Mesenchymal stem cell (in vitro differentiated cells and primary cell): ENCODE data around the gene PRRG2.
A peak's percentile ranks its signal among the peaks of the same experiment; 100 is the strongest.

Source experiments
- DNase-seq: peaks from one replicate; pipeline ENCODE4 v3.0.0-alpha.2; 2013
- H2AFZ ChIP-seq: one replicate; pipeline ENCODE4 v1.6.1; 2013; ENCODE audit warnings: low read depth, mild to moderate bottlenecking, control low read depth, inconsistent platforms, low read length, moderate library complexity
- H2AK5ac ChIP-seq: 2 replicates; pipeline ENCODE4 v1.6.1; 2013; ENCODE audit warnings: low read length, moderate library complexity, mild to moderate bottlenecking, inconsistent platforms; ENCODE audit not compliant: severe bottlenecking
- H2BK120ac ChIP-seq: one replicate; pipeline ENCODE4 v1.6.1; 2013; ENCODE audit warnings: low read depth, mild to moderate bottlenecking, inconsistent platforms, low read length, moderate library complexity
- H2BK12ac ChIP-seq, 2 experiments: one replicate each; pipeline ENCODE4 v1.6.1; 2013; ENCODE audit warnings: inconsistent platforms in 2 of 2, low read length in 2 of 2, mild to moderate bottlenecking in 2 of 2, moderate library complexity in 2 of 2, control low read depth in 1 of 2
- H2BK15ac ChIP-seq: one replicate; pipeline ENCODE4 v1.6.1; 2013; ENCODE audit warnings: mild to moderate bottlenecking, low read depth, inconsistent platforms; ENCODE audit not compliant: poor library complexity, severe bottlenecking
- H2BK5ac ChIP-seq: 2 replicates; pipeline ENCODE4 v1.6.1; 2013; ENCODE audit warnings: low read depth, mild to moderate bottlenecking, low read length, control low read depth, inconsistent platforms; ENCODE audit not compliant: poor library complexity, severe bottlenecking
- H3K14ac ChIP-seq, 2 experiments: one replicate each; pipeline ENCODE4 v1.6.1; 2013; ENCODE audit warnings: inconsistent platforms in 2 of 2, low read length in 2 of 2, control low read depth in 1 of 2, mild to moderate bottlenecking in 1 of 2, moderate library complexity in 1 of 2
- H3K18ac ChIP-seq, 2 experiments: one replicate each; pipeline ENCODE4 v1.6.1; 2013; ENCODE audit warnings: inconsistent platforms in 2 of 2, low read length in 2 of 2, control low read depth in 1 of 2, low read depth in 1 of 2, mild to moderate bottlenecking in 1 of 2
- H3K23ac ChIP-seq, 2 experiments: one replicate each; pipeline ENCODE4 v1.6.1; 2013; ENCODE audit warnings: inconsistent platforms in 2 of 2, low read length in 2 of 2, mild to moderate bottlenecking in 2 of 2, moderate library complexity in 2 of 2, control low read depth in 1 of 2
- H3K27ac ChIP-seq: 2 replicates; pipeline ENCODE4 v1.5.1; 2013; ENCODE audit warnings: mild to moderate bottlenecking, moderate library complexity, low read length, control low read depth, inconsistent platforms; ENCODE audit not compliant: poor library complexity, severe bottlenecking
- H3K27me3 ChIP-seq, 2 experiments: 2 replicates each; pipeline versions ENCODE4 v1.6.1 to v1.7.0; 2013; ENCODE audit warnings: low read length in 2 of 2, mild to moderate bottlenecking in 2 of 2, moderate library complexity in 2 of 2, control low read depth in 1 of 2, inconsistent platforms in 1 of 2; ENCODE audit not compliant: control insufficient read depth in 1 of 2, insufficient read depth in 1 of 2
- H3K36me3 ChIP-seq, 2 experiments: 2 replicates each; pipeline versions ENCODE4 v1.6.1 to v1.7.0; 2013; ENCODE audit warnings: low read length in 2 of 2, control low read depth in 1 of 2, inconsistent platforms in 1 of 2, low read depth in 1 of 2, mild to moderate bottlenecking in 1 of 2; ENCODE audit not compliant: insufficient read depth in 2 of 2, control insufficient read depth in 1 of 2
- H3K4ac ChIP-seq, 2 experiments: one replicate each; pipeline ENCODE4 v1.6.1; 2013; ENCODE audit warnings: inconsistent platforms in 2 of 2, low read length in 2 of 2, mild to moderate bottlenecking in 2 of 2, moderate library complexity in 2 of 2, control low read depth in 1 of 2, low read depth in 1 of 2
- H3K4me1 ChIP-seq: 2 replicates; pipeline ENCODE4 v1.6.1; 2013; ENCODE audit warnings: low read depth, low read length, control low read depth; ENCODE audit not compliant: control insufficient read depth, insufficient read depth
- H3K4me2 ChIP-seq: 2 replicates; pipeline ENCODE4 v1.6.1; 2013; ENCODE audit warnings: low read length, mild to moderate bottlenecking, inconsistent platforms; ENCODE audit not compliant: poor library complexity, severe bottlenecking
- H3K4me3 ChIP-seq, 2 experiments: 2 replicates each; pipeline versions ENCODE4 v1.5.1 to v1.7.0; 2013; ENCODE audit warnings: low read length in 2 of 2, mild to moderate bottlenecking in 2 of 2, control low read depth in 1 of 2, low read depth in 1 of 2; ENCODE audit not compliant: insufficient read depth in 1 of 2
- H3K79me1 ChIP-seq: replicated peaks from 2 replicates; pipeline ENCODE4 v1.6.1; 2013; ENCODE audit warnings: mild to moderate bottlenecking, control low read depth, low read length, inconsistent platforms; ENCODE audit not compliant: poor library complexity, severe bottlenecking
- H3K9ac ChIP-seq: 2 replicates; pipeline ENCODE4 v1.7.0; 2013; ENCODE audit warnings: mild to moderate bottlenecking, low read length, moderate library complexity
- H3K9me3 ChIP-seq: 2 replicates; pipeline ENCODE4 v1.7.0; 2013; ENCODE audit warnings: mild to moderate bottlenecking, low read length; ENCODE audit not compliant: control insufficient read depth
- H4K8ac ChIP-seq: one replicate; pipeline ENCODE4 v1.6.1; 2013; ENCODE audit warnings: inconsistent platforms, mild to moderate bottlenecking, low read length, moderate library complexity
- H4K91ac ChIP-seq: one replicate; pipeline ENCODE4 v1.6.1; 2013; ENCODE audit warnings: mild to moderate bottlenecking, low read length, inconsistent platforms
- WGBS: methylation state at CpG from one replicate; pipeline ENCODE4 v1.1.7; 2013; ENCODE audit warnings: mixed read lengths; 5-methylcytosine and 5-hydroxymethylcytosine counted together

PRRG2 gene

DNA sequence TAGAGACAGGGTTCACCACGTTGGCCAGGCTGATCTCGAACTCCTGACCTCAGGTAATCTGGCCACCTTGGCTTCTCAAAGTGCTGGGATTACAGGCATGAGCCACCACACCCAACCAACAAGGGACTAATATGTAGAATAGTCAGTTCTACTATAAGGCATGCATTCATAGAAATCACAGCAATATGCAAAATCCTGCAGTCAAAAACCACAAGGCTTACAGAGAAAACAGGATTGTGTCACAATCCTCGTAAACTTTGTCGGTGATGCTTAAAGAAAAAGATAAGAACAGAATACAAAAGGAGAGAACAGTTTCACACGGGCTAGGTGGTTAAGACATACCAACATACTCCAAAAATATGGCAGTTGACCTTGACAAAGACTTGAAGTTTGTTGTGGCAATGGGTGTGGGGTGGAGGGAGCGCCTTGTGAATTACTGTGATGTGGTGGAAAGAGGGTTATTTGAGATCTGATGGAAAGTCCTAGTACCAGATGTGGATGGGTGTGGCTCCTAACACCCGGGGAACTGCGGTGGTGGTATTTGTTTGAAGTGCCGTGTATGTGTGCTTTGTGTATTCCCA lies 13.2 kb upstream of the PRRG2 start:
- 93% methylated on average over 6 of the region's 9 CpGs for WGBS

DNA sequence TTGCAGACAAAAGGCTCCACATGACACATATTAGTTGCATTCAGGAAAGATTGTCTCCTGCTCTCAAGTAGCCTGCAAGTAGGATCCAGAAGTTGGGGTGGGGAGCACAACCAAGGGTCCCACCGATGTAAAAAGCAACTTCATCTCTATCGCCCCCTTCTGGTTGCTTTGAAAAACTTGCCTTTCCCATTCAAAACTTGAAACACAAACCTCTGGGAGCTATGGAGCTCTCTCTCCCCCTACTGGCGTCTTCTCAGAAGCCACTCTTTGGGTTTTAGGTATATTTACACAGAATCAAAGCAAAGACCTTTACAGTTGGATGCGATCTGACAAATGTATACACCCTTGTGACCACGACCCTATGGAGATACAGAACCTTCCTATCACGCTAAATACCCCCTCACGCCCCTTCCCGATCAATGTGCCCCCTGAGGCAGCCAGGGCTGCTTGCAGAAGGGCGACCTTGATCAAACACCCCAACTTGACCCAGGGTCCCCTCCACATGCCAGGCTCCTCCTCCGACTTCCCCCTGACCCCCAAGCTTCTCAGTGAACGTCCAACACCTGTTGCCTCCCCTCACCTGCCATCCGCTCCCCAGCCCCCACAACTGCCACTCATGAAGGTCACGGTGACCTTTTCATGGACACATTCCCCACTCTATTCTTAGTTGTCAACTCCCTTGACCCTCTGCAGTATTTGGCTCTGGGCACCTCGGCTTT lies 10.8 kb upstream of the PRRG2 start:
- 36% methylated on average over 14 of the region's 14 CpGs for WGBS

More for the DNA sequence above, 13.2 kb upstream of the PRRG2 start:
- Histone ChIP-seq H3K9ac (peak overlapping the region; percentile 16), H3K4ac (no peak overlapping the region), H2AK5ac (no peak overlapping the region), H3K9me3 (no peaks in the 10 kb centered on the region), H3K27ac (no peak overlapping the region), H3K36me3 (peaks cover under 1 to 11% of the 10 kb centered on the region in 2 experiments), H2AFZ (no peak overlapping the region), H4K91ac (no peak overlapping the region), H4K8ac (no peak overlapping the region), H2BK12ac (no peak overlapping the region), H3K4me2 (no peak overlapping the region), H3K23ac (no peak overlapping the region), H3K14ac (no peak overlapping the region), H2BK5ac (no peak overlapping the region), H2BK120ac (no peak overlapping the region), H2BK15ac (no peak overlapping the region), H3K18ac (no peak overlapping the region), H3K4me3 (no peak overlapping the region), H3K4me1 (peaks cover 6% of the 10 kb centered on the region), H3K79me1 (peaks cover 15% of the 10 kb centered on the region), H3K27me3 (no peaks in the 10 kb centered on the region)
- no peak for DNase-seq

DNA sequence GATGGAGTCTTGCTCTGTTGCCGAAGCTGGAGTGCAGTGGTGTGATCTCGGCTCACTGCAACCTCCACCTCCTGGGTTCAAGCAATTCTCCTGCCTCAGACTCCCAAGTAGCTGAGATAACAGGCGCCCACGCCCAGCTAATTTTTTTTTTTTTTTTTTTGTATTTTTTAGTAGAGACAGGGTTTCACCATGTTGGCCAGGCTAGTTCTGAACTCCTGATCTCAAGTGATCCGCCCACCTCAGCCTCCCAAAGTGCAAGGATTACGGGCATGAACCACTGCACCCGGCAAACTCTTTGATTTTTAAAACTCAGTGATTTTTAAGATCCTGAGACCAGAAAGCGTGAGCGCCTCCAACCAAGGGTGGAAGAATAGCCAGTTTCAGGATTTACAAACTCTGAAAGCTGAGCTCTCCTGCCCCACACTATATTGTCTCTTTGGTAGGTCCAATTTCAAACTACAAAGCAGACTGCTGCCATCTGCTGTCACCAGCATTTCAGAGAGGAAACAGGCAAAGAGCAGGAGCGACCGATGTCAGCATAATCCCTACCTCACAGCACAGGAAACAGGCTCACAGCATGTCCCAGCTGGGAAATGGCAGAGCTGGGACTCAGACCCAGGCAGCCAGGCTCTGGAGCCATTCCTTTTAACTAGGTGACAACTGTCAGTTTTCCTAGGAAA lies 10.0 kb upstream of the PRRG2 start:
- Histone ChIP-seq H2BK5ac (no peak overlapping the region), H2BK120ac (no peak overlapping the region), H3K18ac (no peak overlapping the region), H3K27ac (no peak overlapping the region), H2AK5ac (no peak overlapping the region), H3K23ac (no peak overlapping the region), H2BK12ac (no peak overlapping the region), H3K9ac (peak overlapping the region; percentile 51), H3K4me2 (no peak overlapping the region), H3K36me3 (peaks cover 20 to 22% of the 10 kb centered on the region in 2 experiments), H3K4me3 (no peak overlapping the region), H4K8ac (no peak overlapping the region), H2BK15ac (no peak overlapping the region), H2AFZ (no peak overlapping the region), H3K79me1 (peaks cover 14% of the 10 kb centered on the region), H4K91ac (no peak overlapping the region), H3K4ac (no peak overlapping the region), H3K9me3 (no peaks in the 10 kb centered on the region), H3K14ac (no peak overlapping the region), H3K4me1 (peaks cover 12% of the 10 kb centered on the region), H3K27me3 (no peaks in the 10 kb centered on the region)
- DNase-seq: no peak
- 75% methylated on average over 8 of the region's 11 CpGs for WGBS

More for the DNA sequence above, 10.8 kb upstream of the PRRG2 start:
- Histone ChIP-seq H2BK5ac (no peak overlapping the region), H3K27me3 (no peaks in the 10 kb centered on the region), H2AFZ (no peak overlapping the region), H3K27ac (no peak overlapping the region), H2BK15ac (no peak overlapping the region), H3K4me2 (no peak overlapping the region), H3K18ac (peak overlapping the region in 1 of 2 experiments; percentile 57), H3K9ac (peak overlapping the region; percentile 5), H3K23ac (no peak overlapping the region), H4K8ac (no peak overlapping the region), H3K4ac (no peak overlapping the region), H3K36me3 (peaks cover 16 to 20% of the 10 kb centered on the region in 2 experiments), H2BK120ac (no peak overlapping the region), H2AK5ac (no peak overlapping the region), H2BK12ac (peak overlapping the region in 1 of 2 experiments; percentile 77), H3K4me1 (peaks cover 12% of the 10 kb centered on the region), H3K9me3 (no peaks in the 10 kb centered on the region), H4K91ac (no peak overlapping the region), H3K14ac (no peak overlapping the region), H3K4me3 (no peak overlapping the region), H3K79me1 (peaks cover 17% of the 10 kb centered on the region)
- DNase-seq: peak; percentile 87

DNA sequence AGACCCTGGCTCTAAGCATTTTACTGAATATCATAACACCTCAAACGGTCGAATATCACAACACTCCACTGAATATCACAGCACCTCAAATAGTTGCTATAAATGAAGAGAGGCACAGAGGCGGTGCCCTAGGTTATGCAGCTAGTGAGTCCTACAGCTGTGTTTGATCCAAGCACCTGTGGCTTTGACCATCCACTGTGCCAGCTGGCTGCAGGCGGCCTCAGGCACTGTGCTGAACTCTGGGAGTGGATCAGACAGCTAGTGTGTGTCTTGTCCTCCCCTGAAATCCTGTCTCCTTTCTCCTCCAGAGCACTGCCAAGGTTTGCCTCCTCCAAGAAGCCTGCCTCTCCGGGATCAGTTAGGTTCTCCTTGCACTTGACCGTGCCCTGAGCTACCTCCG lies 8.1 kb upstream of the PRRG2 start:
- no peak overlapping the region for H2BK5ac ChIP-seq
- no peak overlapping the region for H3K18ac ChIP-seq
- H2BK15ac ChIP-seq: no peak overlapping the region
- no peaks in the 10 kb centered on the region for H3K27me3 ChIP-seq
- WGBS: 98% methylated on average over 7 of the region's 7 CpGs
- H3K4me3 ChIP-seq: no peak overlapping the region
- no peak overlapping the region for H2AFZ ChIP-seq
- H2AK5ac ChIP-seq: no peak overlapping the region
- no peaks in the 10 kb centered on the region for H3K9me3 ChIP-seq
- H3K9ac ChIP-seq: no peak overlapping the region
- H3K4ac ChIP-seq: no peak overlapping the region
- no peak overlapping the region for H2BK120ac ChIP-seq
- H3K4me2 ChIP-seq: no peak overlapping the region
- H3K36me3 ChIP-seq: peaks cover 23 to 25% of the 10 kb centered on the region in 2 experiments
- no peak overlapping the region for H3K27ac ChIP-seq
- no peak overlapping the region for H2BK12ac ChIP-seq
- DNase-seq: no peak
- H3K4me1 ChIP-seq: peaks cover 12% of the 10 kb centered on the region
- no peak overlapping the region for H3K14ac ChIP-seq
- H3K23ac ChIP-seq: no peak overlapping the region
- H3K79me1 ChIP-seq: peaks cover 14% of the 10 kb centered on the region
- no peak overlapping the region for H4K91ac ChIP-seq
- H4K8ac ChIP-seq: peak overlapping the region; percentile 47
